Measurements from ENCODE around the gene SNRNP200.

The SNRNP200 gene

DNA sequence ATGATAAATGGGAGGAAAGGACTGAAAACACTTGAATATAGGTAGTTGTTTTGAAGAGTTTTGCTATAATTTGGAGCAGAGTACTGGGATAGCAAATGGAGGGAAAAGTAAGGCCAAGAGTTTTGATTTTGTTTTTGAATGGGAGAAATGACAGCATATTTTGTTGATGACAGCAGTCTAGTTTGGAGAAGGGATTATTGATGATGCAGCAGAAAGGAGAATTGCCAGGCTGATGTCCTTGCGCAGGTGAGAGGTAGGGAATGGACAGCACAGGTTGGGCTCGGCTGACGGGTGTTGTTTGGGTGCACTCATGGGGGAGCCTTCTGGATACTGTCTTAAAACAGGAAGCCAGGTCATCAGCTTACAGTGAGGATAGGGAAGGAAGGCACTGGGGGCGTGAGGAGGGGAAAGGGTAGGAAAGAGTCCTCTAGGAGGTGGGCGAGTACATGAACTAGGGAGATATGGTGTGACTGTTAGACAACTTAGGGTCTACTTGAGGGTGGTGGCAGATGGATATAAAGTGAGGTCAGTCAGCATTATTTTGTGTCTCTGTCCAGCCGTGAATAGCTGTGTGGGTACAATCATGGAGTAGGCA is 40.6 kb upstream of the SNRNP200 start:
- TF ChIP-seq ZFP30 (CRISPR knock-in tag; IDR thresholded peaks at IDR 0.05) (no peak), ZNF8 (CRISPR knock-in tag; IDR thresholded peaks at IDR 0.05) (no peak), ZFP3 (CRISPR knock-in tag; IDR thresholded peaks at IDR 0.05) (no peak), ZNF565 (CRISPR knock-in tag; conservative IDR thresholded peaks at IDR 0.05; ENCODE audit: low read depth) (no peak), BACH2 (CRISPR knock-in tag; IDR thresholded peaks at IDR 0.05; ENCODE audit: borderline replicate concordance) (no peak)
- ATAC-seq = no peak

DNA sequence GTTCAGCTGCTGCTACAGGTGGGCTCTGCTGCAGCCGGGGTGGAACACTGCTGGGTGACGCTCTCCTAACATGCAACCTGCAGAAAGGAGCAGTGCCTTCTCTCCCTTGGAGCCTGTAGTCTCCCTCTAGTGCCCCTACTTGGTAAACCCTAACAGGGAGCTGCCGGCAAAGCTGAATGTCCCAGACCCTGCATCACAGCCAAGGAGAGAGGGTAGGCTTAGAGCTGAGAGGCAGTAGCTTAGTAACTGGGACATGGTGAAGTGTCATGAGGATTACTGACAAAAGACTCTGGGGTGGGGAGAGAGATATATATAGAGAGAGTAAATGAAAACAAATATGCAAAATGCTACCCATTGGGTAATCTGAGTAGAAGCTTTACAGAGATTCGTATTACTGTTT is 40.1 kb upstream of the SNRNP200 start:
- peak; percentile 58 for ATAC-seq
- TF ChIP-seq ZNF70 (CRISPR knock-in tag; IDR thresholded peaks at IDR 0.05) = no peak
- no peak for TF ChIP-seq OSR1 (CRISPR knock-in tag; IDR thresholded peaks at IDR 0.05)
- no peak for TF ChIP-seq PPARA (CRISPR knock-in tag; IDR thresholded peaks at IDR 0.05; ENCODE audit: borderline replicate concordance)
- TF ChIP-seq ISL1 (CRISPR knock-in tag; IDR thresholded peaks at IDR 0.05) = no peak
- TF ChIP-seq ZFP3 (CRISPR knock-in tag; IDR thresholded peaks at IDR 0.05) = no peak
- no peak for TF ChIP-seq RARB (CRISPR knock-in tag; IDR thresholded peaks at IDR 0.05)
- no peak for TF ChIP-seq ZNF8 (CRISPR knock-in tag; IDR thresholded peaks at IDR 0.05)
- no peak for TF ChIP-seq SNAI2 (CRISPR knock-in tag; IDR thresholded peaks at IDR 0.05)
- no peak for TF ChIP-seq CSDC2 (CRISPR knock-in tag; IDR thresholded peaks at IDR 0.05)
- TF ChIP-seq ZC3H10 (CRISPR knock-in tag; IDR thresholded peaks at IDR 0.05) = no peak
- TF ChIP-seq BACH2 (CRISPR knock-in tag; IDR thresholded peaks at IDR 0.05; ENCODE audit: borderline replicate concordance) = no peak
- TF ChIP-seq, protein P1, sequence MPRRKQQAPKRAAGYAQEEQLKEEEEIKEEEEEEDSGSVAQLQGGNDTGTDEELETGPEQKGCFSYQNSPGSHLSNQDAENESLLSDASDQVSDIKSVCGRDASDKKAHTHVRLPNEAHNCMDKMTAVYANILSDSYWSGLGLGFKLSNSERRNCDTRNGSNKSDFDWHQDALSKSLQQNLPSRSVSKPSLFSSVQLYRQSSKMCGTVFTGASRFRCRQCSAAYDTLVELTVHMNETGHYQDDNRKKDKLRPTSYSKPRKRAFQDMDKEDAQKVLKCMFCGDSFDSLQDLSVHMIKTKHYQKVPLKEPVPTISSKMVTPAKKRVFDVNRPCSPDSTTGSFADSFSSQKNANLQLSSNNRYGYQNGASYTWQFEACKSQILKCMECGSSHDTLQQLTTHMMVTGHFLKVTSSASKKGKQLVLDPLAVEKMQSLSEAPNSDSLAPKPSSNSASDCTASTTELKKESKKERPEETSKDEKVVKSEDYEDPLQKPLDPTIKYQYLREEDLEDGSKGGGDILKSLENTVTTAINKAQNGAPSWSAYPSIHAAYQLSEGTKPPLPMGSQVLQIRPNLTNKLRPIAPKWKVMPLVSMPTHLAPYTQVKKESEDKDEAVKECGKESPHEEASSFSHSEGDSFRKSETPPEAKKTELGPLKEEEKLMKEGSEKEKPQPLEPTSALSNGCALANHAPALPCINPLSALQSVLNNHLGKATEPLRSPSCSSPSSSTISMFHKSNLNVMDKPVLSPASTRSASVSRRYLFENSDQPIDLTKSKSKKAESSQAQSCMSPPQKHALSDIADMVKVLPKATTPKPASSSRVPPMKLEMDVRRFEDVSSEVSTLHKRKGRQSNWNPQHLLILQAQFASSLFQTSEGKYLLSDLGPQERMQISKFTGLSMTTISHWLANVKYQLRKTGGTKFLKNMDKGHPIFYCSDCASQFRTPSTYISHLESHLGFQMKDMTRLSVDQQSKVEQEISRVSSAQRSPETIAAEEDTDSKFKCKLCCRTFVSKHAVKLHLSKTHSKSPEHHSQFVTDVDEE (CRISPR knock-in tag; IDR thresholded peaks at IDR 0.05) = no peak
- no peak for TF ChIP-seq ESRRG (CRISPR knock-in tag; IDR thresholded peaks at IDR 0.05)

DNA sequence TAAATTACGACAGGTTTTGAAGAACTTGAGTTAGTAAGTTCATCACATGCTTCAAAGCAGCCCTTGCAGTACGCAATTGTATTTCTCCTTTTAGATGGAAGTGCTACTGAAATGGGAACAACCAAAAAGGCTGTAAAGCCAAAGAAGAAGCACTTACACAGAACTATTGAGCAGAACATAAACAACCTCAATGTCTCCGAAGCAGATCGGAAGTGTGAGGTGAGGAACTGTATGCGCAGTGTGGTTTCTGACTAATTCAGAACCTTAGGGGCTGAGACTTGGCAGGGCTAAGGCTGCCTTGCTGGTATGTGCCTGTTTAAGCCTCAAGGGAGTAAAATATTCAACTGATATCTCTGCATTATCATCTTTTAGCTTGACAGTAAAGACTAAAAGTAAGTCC is 38.7 kb upstream of the SNRNP200 start:
- no peak for ATAC-seq

DNA sequence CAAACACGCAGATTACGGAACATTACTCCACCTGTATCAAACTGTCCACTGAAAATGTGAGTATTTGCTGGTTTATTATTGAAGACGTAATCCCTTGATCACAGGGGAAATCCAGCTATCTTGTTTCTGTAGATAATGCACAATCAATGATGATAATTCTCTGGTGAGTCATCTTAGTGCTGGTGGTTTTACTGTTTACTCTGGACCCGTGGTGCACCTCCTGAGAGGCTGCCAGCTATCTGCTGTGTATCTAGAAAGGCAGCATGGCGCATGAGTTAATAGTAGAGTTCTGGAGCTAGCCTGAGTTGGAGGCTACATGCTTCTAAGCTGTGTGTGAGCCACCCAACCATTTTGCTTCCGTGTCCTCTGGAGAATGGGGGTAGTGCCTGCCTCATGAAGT is 36.7 kb upstream of the SNRNP200 start:
- ATAC-seq = peak; percentile 90
- 0 out of 2 replicates have a peak, but pooled peaks have one; percentile 37 for TF ChIP-seq SNAI2 (CRISPR knock-in tag; IDR thresholded peaks at IDR 0.05)
- TF ChIP-seq, protein P2, sequence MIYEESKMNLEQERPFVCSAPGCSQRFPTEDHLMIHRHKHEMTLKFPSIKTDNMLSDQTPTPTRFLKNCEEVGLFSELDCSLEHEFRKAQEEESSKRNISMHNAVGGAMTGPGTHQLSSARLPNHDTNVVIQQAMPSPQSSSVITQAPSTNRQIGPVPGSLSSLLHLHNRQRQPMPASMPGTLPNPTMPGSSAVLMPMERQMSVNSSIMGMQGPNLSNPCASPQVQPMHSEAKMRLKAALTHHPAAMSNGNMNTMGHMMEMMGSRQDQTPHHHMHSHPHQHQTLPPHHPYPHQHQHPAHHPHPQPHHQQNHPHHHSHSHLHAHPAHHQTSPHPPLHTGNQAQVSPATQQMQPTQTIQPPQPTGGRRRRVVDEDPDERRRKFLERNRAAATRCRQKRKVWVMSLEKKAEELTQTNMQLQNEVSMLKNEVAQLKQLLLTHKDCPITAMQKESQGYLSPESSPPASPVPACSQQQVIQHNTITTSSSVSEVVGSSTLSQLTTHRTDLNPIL (CRISPR knock-in tag; IDR thresholded peaks at IDR 0.05; ENCODE audit: low read depth) = 0 out of 2 replicates have a peak, but pooled peaks have one; percentile 51
- no peak for TF ChIP-seq ESRRG (CRISPR knock-in tag; IDR thresholded peaks at IDR 0.05)
- TF ChIP-seq ARNTL (CRISPR knock-in tag; IDR thresholded peaks at IDR 0.05; ENCODE audit: borderline replicate concordance, low read depth) = no peak
- TF ChIP-seq, protein P3, sequence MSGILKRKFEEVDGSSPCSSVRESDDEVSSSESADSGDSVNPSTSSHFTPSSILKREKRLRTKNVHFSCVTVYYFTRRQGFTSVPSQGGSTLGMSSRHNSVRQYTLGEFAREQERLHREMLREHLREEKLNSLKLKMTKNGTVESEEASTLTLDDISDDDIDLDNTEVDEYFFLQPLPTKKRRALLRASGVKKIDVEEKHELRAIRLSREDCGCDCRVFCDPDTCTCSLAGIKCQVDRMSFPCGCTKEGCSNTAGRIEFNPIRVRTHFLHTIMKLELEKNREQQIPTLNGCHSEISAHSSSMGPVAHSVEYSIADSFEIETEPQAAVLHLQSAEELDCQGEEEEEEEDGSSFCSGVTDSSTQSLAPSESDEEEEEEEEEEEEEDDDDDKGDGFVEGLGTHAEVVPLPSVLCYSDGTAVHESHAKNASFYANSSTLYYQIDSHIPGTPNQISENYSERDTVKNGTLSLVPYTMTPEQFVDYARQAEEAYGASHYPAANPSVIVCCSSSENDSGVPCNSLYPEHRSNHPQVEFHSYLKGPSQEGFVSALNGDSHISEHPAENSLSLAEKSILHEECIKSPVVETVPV (CRISPR knock-in tag; IDR thresholded peaks at IDR 0.05) = no peak
- peak; percentile 62 for TF ChIP-seq ISL1 (CRISPR knock-in tag; IDR thresholded peaks at IDR 0.05)
- TF ChIP-seq ZNF565 (CRISPR knock-in tag; conservative IDR thresholded peaks at IDR 0.05; ENCODE audit: low read depth) = no peak
- peak; percentile 40; the same call in 1 of the 2 replicates for TF ChIP-seq ZFP3 (CRISPR knock-in tag; IDR thresholded peaks at IDR 0.05)
- no peak for TF ChIP-seq ZC3H10 (CRISPR knock-in tag; IDR thresholded peaks at IDR 0.05)
- TF ChIP-seq OSR1 (CRISPR knock-in tag; IDR thresholded peaks at IDR 0.05) = no peak
- TF ChIP-seq ZFP30 (CRISPR knock-in tag; IDR thresholded peaks at IDR 0.05) = no peak

More for the DNA sequence above, 38.7 kb upstream of the SNRNP200 start:
- TF ChIP-seq, protein P4, sequence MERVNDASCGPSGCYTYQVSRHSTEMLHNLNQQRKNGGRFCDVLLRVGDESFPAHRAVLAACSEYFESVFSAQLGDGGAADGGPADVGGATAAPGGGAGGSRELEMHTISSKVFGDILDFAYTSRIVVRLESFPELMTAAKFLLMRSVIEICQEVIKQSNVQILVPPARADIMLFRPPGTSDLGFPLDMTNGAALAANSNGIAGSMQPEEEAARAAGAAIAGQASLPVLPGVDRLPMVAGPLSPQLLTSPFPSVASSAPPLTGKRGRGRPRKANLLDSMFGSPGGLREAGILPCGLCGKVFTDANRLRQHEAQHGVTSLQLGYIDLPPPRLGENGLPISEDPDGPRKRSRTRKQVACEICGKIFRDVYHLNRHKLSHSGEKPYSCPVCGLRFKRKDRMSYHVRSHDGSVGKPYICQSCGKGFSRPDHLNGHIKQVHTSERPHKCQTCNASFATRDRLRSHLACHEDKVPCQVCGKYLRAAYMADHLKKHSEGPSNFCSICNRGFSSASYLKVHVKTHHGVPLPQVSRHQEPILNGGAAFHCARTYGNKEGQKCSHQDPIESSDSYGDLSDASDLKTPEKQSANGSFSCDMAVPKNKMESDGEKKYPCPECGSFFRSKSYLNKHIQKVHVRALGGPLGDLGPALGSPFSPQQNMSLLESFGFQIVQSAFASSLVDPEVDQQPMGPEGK (CRISPR knock-in tag; IDR thresholded peaks at IDR 0.05; ENCODE audit: borderline replicate concordance) = no peak
- TF ChIP-seq ZFP30 (CRISPR knock-in tag; IDR thresholded peaks at IDR 0.05) (no peak), PPARA (CRISPR knock-in tag; IDR thresholded peaks at IDR 0.05; ENCODE audit: borderline replicate concordance) (no peak), ZNF565 (CRISPR knock-in tag; conservative IDR thresholded peaks at IDR 0.05; ENCODE audit: low read depth) (no peak), BACH2 (CRISPR knock-in tag; IDR thresholded peaks at IDR 0.05; ENCODE audit: borderline replicate concordance) (no peak)

Data from SK-N-SH treated with all-trans-retinoic acid at 6 μM for 48 hours (cell line).